Stimulated activated CD4-positive, alpha-beta T cell treated with anti-CD3 and anti-CD28 coated beads, Interleukin-4, amount 100 ng/mL, for 4 hours (primary cell): Measurements from ENCODE around the gene APOBEC3A.
"Not testable (repeated sequence)": the region's sequence is repeated elsewhere in the genome, so short reads cannot be mapped to it uniquely, and the experiment has no call there.

ENCODE experiments used
- DNase-seq, 2 experiments: peaks; one replicate each; pipeline ENCODE4 v3.0.0-alpha.2; 2020

APOBEC3A gene

GRCh38 chr22:38981992-38982927 lies 24.9 kb downstream of the APOBEC3A start, which contains the start of gene APOBEC3B:
APOBEC3B (plus strand) TSS chr22:38982347; CDS start chr22:38982454, 107 bp downstream.
- DNase-seq: peak; percentile 36 to 67

- no peak for DNase-seq
Measured at GRCh38 chr22:38984224-38984623, 26.8 kb downstream of the APOBEC3A start.

- DNase-seq: peak; percentile 68 to 91
Measured at GRCh38 chr22:38984784-38985757, 27.7 kb downstream of the APOBEC3A start.

- no peak for DNase-seq
Measured at GRCh38 chr22:38986629-38987028, 29.2 kb downstream of the APOBEC3A start.

- peak in 1 of 2 experiments; percentile 57 for DNase-seq
Measured at GRCh38 chr22:38987171-38987895, 29.9 kb downstream of the APOBEC3A start.

GRCh38 chr22:38989466-38989865 lies 32.1 kb downstream of the APOBEC3A start:
- DNase-seq: no peak

GRCh38 chr22:38992871-38993371 lies 35.5 kb downstream of the APOBEC3A start:
- not testable (repeated sequence) for DNase-seq

GRCh38 chr22:38996105-38996504 lies 38.7 kb downstream of the APOBEC3A start:
- no peak for DNase-seq

- DNase-seq: no peak
Measured at GRCh38 chr22:38997518-38997917, 40.1 kb downstream of the APOBEC3A start.

- peak; percentile 59 to 65 for DNase-seq
Measured at GRCh38 chr22:39003165-39003638, 45.8 kb downstream of the APOBEC3A start.

- no peak for DNase-seq
Measured at GRCh38 chr22:39007177-39007576, 49.8 kb downstream of the APOBEC3A start.

GRCh38 chr22:39008271-39008850 lies 51.0 kb downstream of the APOBEC3A start:
- not testable (repeated sequence) for DNase-seq

- DNase-seq: no peak
Measured at GRCh38 chr22:39010946-39011345, 53.5 kb downstream of the APOBEC3A start.
